ENCODE data around the gene SYN1.

DNA sequence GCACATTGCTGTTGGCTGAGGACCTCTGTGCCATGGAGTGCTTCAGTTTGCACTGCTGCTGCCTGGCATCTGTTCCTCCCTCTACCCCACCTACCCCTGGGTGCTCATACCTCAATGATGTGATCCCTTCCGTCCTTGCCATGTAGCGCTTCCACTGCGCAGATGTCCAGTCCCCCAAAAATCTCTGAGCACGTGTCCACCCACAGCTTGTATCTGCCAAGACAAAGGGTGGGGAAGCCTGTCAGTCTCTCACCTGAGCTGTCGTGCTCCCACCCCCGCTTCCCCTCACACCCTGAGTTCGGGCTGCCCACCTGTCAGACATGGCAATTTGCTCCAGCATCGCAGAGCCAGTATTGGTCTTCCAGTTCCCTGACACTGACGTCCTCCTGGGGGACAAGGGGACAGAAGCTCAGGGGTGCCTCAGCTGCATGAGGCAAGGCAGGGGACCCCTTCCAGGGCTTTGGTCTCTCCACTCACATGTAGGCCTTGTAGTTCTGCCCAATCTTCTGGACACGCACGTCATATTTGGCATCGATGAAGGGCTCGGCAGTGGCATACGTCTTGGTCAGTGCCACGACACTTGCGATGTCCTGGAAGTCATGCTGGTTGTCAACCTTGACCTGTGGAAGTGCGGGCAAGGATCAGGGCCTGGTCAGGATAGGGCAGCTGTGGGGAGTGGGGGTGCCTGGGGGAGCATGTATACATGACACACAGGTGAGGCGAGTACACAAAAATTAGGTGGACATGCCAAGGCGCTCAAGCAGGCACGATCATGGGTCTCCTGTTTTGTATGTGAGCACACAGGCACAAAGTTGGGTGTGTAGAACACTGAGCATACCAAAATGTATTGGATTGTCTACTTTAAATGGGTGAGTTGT lies 43.4 kb downstream of the SYN1 start:
- TF ChIP-seq, protein P1, sequence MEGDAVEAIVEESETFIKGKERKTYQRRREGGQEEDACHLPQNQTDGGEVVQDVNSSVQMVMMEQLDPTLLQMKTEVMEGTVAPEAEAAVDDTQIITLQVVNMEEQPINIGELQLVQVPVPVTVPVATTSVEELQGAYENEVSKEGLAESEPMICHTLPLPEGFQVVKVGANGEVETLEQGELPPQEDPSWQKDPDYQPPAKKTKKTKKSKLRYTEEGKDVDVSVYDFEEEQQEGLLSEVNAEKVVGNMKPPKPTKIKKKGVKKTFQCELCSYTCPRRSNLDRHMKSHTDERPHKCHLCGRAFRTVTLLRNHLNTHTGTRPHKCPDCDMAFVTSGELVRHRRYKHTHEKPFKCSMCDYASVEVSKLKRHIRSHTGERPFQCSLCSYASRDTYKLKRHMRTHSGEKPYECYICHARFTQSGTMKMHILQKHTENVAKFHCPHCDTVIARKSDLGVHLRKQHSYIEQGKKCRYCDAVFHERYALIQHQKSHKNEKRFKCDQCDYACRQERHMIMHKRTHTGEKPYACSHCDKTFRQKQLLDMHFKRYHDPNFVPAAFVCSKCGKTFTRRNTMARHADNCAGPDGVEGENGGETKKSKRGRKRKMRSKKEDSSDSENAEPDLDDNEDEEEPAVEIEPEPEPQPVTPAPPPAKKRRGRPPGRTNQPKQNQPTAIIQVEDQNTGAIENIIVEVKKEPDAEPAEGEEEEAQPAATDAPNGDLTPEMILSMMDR (IDR thresholded peaks at IDR 0.05; ENCODE audit: borderline replicate concordance, extremely low read depth, low read length, poor library complexity, severe bottlenecking): no peak
- TF ChIP-seq EZH2 (IDR thresholded peaks at IDR 0.05; ENCODE audit: borderline replicate concordance, low read depth, low read length, severe bottlenecking): no peak

Measured in DND-41 (cell line).